ENCODE data around the gene RNU2-63P.

- no peak for TF ChIP-seq CTCF (conservative IDR thresholded peaks at IDR 0.05)
- no peak for TF ChIP-seq EZH2 (IDR thresholded peaks at IDR 0.05; ENCODE audit: low read depth)
Observed at GRCh38 chr2:88054782-88055370, 38.5 kb upstream of the RNU2-63P start.
